HG03378 (cell line): ENCODE data around the gene PRKAG2.

Experiments
- ATAC-seq: cut with Tn5 transposase; IDR thresholded peaks from one replicate; pipeline ENCODE4 v1.9.1; 2021; ENCODE audit warnings: mild to moderate bottlenecking, moderate library complexity; ENCODE audit not compliant: unreplicated experiment

The PRKAG2 gene

DNA sequence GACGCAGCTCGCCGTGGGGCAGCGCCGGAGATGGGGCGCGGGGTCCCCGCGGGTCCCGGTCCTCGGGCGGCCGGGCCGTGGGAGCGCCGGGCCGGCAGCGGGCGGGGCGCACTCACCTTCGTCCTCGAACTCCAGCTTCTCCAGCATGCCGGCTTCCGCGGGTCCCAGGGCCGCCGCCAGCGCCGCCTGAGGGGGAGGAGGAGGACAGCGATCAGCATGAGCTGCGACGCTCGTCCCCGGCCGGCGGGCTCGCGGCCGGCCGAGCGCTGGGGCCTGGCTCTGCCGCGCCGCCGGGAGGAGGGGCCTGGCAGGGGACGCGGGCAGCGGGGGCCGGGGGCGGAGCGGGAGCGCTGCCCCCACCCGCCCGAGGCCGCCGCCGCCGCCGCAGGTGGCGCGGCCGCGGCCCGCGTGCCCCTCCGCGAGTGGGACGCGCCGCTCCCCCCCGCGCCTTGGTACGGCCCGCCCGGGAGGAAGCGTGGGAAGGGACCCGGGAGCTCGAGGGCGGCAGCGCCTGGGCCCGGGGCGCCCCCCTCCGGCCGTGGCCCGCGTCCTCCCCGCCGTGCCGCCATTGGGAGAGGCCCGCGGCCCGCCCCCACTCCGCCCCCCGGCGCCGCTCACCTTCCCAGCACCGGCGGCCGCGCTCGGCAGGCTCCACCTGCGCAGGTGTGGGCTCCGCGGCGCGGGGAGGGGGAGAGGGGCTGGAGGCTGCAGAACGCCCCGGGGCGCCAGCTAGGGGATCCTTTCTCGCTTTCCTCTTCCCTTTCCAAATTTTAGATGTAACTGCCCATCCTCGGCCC is 244.8 kb downstream of the PRKAG2 start:
- ATAC-seq: peak; percentile 44

GRCh38 chr7:151631570-151631952 is 245.4 kb downstream of the PRKAG2 start:
- ATAC-seq: peak; percentile 17

GRCh38 chr7:151630851-151631569 is 245.9 kb downstream of the PRKAG2 start:
- ATAC-seq: no peak

- no peak for ATAC-seq
These were observed 246.6 kb downstream of the PRKAG2 start for GRCh38 chr7:151630358-151630757.

DNA sequence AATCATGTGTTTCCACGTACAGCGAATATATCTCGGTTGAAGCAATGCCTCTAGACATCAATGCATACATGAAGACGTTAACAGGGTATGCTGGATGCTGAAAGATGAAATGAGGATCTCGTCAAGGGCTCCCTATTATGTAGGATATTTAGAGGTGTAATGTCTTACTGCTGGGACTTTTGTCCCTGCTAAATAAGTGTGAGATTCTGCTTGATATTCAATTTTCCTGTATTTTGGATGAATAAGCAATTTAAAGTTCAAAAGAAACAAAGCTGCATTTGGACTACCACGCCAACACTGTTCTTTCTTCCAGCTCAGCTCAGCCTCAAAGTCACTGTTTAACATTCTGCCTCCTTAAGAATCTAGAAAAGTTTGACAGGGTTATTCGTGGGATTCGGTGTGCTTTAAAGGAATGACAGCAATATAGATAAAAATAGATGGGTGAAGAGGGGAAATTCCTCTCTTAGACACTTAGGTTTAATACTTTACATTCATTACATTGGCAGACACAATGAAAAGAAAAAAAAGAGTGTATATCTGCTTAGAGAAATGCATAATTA is 247.1 kb downstream of the PRKAG2 start:
- no peak for ATAC-seq

DNA sequence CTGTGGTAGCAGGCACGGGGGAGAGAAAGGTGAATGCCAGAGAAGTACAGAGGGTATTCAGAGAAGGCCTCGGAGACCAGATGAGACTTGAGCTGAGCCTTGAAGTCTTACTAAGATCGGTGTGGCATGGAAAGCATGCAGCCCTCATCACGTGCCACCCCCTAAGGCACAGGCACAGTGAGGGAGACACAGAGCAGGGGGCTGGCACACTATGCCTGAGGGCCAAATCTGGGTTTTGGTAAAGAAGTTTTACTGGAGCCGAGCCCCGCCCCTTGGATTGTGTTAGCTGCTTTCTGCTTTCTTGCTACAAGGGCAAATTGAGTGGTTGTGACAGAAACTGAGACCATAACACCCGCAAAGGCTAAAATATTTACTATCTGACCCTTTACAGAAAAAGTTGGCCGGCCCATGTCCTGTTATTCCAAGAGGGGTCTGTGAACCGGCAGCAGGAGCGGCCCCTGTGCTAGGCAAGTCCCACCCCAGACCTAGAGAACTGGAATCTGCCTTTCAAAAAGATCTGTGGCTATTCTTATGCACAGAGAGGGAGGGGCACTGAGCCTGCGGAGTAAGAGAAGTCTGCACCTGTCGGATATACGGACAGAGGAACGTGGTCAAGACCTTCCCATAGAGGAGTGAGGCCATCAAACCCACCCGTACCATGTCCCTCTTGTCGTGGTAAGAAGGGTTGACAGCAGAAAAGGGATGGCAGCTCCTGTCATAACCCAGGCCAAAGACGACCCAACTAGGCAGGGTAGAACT is 247.9 kb downstream of the PRKAG2 start:
- ATAC-seq: no peak

GRCh38 chr7:151626422-151627115 is 250.3 kb downstream of the PRKAG2 start:
- no peak for ATAC-seq

- ATAC-seq: no peak
These were observed 251.3 kb downstream of the PRKAG2 start for GRCh38 chr7:151625606-151626005.

DNA sequence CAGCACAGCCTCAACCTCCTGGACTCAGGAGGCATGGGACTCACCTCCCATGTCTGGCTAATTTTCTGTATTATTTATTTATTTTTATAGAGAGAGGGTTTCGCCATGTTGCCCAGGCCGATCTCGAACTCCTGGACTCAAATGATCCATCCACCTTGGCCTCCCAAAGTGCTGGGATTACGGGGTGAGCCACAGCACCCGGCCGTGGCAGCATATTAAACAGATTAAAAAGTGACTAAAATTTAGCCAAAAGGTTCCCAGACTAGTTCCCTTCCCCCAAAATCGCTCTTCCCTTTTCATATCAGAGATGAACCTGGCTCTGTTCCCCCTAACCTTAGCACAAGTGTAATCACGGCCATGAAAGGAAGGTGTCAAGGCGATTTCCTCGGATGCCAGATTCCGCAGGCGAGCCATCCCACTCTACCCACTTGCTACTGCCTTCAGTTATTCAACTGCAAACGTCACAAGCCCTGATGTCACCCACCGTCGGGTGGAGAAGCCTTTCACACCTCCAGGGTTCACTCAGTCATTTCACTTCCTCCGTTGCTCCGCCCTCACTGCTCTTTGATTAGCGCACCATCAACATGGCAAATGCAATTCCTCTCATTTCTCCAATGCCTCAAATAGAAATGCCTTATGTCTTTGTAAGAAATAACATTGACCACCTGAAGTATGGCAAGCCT is 252.5 kb downstream of the PRKAG2 start:
- no peak for ATAC-seq

DNA sequence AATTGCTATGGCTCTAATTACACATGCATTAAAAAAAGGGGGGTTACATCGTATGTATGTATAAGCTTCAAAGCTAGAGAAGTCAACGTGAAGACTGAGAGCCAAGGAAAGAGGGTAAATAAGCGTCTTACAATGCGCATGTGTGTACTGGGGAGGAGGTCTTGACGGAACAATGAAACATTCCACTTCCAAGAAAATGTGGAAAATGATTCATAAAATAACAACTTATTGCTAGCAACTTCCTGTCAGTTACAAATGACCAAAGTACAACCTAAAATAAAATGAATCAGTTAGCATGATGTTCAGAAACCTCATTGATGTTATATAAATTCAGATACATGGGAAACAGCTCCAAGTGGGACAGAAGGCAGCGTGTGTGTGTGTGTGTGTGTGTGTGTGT is 253.1 kb downstream of the PRKAG2 start:
- ATAC-seq: no peak

GRCh38 chr7:151621961-151622360 is 255.0 kb downstream of the PRKAG2 start:
- ATAC-seq: no peak

- ATAC-seq: no peak
These were observed 260.3 kb downstream of the PRKAG2 start for GRCh38 chr7:151616443-151617213.

DNA sequence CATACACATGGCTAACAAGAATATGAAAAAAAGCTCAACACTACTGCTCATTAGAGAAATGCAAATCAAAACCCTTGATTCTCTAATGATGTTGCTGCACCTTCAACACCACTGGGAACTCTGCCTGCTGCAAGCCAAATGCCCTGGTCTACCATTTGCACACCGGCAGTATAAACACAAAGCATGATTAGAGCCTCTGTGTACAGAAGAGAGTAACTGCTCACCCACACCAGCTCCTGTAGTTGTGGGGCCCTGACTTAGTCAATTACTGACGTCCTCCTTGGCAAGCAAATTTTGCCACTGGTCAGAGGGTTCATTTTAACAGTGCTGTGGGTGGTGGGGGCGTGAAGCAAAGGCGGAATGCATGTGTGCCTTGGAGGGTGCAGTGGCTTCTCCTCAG is 261.1 kb downstream of the PRKAG2 start:
- ATAC-seq: no peak

GRCh38 chr7:151615058-151615457 is 261.9 kb downstream of the PRKAG2 start:
- no peak for ATAC-seq

GRCh38 chr7:151614019-151614418 is 262.9 kb downstream of the PRKAG2 start:
- ATAC-seq: no peak

- ATAC-seq: no peak
These were observed 265.0 kb downstream of the PRKAG2 start for GRCh38 chr7:151611878-151612277.

- ATAC-seq: no peak
These were observed 265.9 kb downstream of the PRKAG2 start for GRCh38 chr7:151611041-151611440.

DNA sequence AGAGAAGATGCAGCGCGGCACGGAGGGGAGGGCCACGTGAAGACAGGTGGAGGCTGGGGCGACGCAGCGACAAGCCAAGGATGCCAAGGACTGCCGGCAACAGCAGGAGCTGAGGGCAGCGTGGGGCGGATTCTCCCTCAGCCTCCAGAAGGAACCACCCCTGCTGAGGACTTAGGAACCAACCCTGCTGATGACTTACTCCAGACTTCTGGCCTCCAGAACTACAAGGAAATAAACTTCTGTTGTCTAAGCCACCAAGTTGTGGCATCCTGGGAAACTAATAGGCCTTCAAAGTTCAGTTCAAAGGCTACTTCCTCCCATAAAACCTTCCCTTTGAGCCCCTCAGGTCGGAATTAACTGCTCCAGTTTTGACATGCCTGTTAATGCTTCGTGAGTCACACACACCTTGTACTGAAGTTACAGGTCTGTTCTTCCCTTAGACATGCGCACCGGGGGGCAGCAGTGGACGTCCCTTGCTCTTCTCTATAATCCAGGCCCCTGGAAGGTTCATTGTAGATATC is 268.8 kb downstream of the PRKAG2 start:
- no peak for ATAC-seq

- ATAC-seq: no peak
These were observed 269.4 kb downstream of the PRKAG2 start for GRCh38 chr7:151607464-151607867.
